ENCODE results near the gene NHEJ1.

DNA sequence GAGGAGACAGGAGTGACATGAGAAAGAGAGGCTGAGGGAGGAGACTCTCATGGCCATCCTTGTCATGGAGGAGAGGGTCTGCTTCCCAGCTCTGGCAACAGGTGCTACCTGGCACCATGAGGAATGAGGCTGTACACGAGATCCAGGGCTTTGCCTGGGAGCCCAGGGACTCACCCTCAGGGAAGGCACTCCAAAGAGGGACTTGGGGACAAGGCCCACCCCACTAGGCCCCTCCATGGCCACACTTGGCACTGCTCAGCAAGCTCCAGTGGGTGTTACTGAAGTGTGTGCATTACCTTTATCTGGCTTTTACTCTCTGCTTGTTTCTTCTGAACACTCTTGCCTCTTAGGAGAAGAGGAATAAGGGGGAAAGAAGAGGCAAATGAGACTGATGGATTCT lies 122.0 kb downstream of the NHEJ1 start:
- TF ChIP-seq, protein P1, sequence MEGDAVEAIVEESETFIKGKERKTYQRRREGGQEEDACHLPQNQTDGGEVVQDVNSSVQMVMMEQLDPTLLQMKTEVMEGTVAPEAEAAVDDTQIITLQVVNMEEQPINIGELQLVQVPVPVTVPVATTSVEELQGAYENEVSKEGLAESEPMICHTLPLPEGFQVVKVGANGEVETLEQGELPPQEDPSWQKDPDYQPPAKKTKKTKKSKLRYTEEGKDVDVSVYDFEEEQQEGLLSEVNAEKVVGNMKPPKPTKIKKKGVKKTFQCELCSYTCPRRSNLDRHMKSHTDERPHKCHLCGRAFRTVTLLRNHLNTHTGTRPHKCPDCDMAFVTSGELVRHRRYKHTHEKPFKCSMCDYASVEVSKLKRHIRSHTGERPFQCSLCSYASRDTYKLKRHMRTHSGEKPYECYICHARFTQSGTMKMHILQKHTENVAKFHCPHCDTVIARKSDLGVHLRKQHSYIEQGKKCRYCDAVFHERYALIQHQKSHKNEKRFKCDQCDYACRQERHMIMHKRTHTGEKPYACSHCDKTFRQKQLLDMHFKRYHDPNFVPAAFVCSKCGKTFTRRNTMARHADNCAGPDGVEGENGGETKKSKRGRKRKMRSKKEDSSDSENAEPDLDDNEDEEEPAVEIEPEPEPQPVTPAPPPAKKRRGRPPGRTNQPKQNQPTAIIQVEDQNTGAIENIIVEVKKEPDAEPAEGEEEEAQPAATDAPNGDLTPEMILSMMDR (IDR thresholded peaks at IDR 0.05) = no peak
- no peak for TF ChIP-seq POLR2A (IDR thresholded peaks at IDR 0.05)
